ENCODE results near the gene CACNA1D. TPM values are rescaled to one million over a fixed set of nuclear protein-coding genes. Genes with fewer than 3 reads are reported as not detected.

Gene CACNA1D
- total RNA-seq, 1 donor from 2014 or later, result 11.6 TPM

DNA sequence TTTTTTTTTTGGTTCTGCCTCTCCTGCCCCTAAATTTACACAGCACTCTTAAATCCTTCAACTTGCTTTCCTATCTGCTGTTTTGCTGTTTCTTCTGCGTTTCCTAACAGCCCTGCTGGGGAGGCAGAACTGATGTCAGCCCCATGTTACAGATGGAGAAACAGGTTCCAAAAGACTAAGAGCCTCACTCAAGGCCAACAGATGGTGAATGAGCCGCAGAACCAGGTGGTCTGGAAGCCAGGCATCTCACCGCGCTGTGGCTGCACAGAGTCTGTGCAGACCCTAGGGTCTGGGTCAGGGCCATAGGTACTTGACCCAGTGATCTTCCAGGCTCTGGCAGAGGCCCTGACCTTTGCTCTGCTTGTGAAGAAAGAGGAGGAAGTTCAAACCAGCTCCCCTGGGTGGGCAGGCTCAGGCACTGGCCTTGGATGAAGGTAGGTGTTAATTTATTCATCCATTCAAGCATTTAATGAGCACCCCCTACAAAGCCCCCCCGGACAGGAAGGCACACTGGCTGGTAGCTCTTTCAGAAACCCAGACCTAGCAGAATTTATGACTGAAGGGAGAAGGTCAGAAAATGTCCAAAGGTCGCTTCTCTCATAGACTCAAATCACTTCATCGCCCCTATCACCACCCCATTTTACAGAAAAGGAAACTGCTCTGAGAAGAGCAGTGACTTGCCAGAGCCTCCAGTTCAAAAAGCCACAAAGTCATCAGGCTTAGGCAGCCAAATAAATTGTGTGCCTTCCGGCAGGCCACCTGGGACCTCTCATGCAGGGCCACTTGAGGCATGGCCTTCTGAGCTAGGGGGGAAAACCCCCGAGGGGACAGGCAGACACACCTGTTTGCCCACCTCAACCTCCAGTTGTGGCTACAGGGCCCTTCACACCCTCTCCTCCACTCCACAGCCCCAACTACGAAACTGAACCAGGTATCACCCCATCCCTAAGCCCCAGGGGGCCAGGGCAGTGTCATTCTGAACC is 349.1 kb downstream of the CACNA1D start:
- DNase-seq (ENCODE audit: low spot score), result no peak

DNA sequence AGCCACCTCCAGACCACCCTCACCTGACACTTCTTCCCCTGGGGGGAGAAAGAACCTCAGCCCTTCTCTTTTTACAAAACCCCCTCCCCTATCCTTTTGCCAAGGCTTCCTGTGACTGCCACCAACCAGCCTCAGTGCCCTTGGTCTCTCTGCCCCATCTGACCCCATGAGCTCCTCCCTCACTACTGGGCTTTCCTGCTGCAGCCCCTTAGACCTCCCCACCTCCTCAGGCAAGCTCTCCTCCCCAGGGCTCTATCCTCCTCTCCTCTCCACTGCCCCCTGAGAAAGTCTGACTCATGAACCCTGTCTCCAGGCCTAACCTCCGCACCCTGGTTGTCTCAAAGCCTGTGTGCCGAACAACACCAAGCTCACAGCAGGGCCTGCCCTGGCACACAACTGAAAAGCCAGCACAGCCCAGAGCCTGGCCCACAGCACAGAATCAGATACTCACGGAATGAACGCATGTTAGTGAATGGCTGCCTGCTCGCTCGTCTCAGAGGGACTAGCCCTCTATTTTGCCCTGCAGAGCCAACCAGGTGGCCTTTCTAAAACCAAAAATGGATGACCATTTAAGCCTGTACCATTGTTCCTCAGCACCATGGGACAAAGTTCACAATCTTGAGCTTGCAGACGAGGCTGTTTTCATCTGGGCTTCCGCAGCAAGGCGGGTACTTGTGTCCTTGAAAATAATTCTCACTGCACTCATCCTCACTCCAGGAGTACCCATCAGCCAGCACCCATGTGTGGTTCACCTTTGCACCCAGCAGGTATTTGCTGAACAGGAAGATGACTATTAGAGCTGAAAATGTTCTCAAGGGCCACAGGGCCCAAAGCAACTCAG is 350.1 kb downstream of the CACNA1D start:
- DNase-seq (ENCODE audit: low spot score), result no peak

- DNase-seq (ENCODE audit: low spot score), result peak; percentile 42
Measured at GRCh38 chr3:53845103-53845880, 350.9 kb downstream of the CACNA1D start.

DNA sequence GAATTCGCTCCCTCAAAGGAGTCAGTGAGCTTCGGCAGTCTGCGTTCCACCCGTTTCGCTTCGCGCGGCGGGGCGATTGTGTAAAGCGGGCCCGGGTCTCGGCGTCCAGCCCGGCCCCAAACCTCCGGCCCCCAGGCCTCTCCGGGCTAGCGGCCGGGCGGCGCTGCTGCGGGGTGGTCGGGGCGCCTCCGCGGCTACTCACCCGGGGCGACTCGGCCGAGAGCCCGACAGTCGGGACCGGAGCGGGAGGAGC is 351.4 kb downstream of the CACNA1D start:
- no peak for DNase-seq (ENCODE audit: low spot score)

GRCh38 chr3:53846134-53846850 is 351.9 kb downstream of the CACNA1D start, which contains the start of the genes CHDH and IL17RB:
Gene CHDH, minus strand, starts transcription at chr3:53846419. Its CDS starts 22,411 bp downstream, at chr3:53824008.
Gene IL17RB, plus strand, starts transcription at chr3:53846568. Its CDS starts 21 bp downstream, at chr3:53846589.
- DNase-seq (ENCODE audit: low spot score), result peak; percentile 29

DNA sequence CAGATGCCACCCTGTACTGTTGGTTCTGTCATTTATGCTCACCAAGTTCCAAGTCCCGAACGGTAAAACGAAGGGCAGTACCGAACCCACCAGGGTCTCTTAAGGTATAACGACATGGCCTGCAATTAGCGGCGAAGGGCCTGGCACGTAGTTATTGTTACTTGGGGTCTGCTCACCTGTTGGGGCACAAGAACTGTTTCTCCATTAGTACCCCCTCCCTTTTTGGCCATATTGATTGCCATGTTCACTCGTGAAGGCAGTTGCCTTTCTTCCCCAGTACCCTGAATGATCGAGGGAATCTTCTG is 352.4 kb downstream of the CACNA1D start:
- no peak for DNase-seq (ENCODE audit: low spot score)

DNA sequence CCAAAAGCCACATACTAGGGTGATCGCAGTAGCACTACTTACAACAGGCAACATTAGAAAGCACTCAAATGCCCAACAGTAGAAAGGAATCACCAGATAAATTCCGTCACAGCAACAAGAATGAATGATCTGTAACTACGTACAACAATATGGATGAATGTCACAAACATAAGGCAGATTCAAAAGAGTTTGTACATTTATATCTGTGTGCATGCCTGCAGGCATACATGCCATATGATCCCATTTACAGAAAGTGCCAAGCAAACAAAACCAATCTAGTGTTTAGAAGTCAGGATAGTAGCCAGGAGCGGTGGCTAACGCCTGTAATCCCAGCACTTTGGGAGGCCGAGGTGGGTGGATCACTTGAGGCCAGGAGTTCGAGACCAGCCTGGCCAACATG is 355.5 kb downstream of the CACNA1D start:
- DNase-seq (ENCODE audit: low spot score), result no peak

DNA sequence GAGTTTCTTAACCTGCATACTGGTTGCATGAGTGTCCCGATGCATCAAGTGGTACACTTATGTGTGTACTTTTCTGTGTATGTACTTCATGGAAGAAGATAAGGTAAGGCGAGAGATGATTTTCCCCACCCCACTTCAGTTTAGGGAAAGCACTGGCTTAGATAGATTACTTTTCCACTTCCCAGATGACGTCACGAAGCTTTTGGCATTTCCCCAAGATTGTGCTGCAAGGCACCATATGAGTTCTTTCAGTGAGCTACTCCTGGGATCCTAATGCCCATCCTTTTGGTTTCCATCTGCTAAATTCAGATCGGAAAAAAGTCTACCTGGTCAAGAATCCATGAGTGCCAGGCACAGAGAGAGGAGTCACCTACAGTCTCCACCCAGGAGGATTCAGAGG is 356.5 kb downstream of the CACNA1D start:
- DNase-seq (ENCODE audit: low spot score), result peak; percentile 58

GRCh38 chr3:53856964-53857363 is 362.6 kb downstream of the CACNA1D start:
- DNase-seq (ENCODE audit: low spot score), result no peak

DNA sequence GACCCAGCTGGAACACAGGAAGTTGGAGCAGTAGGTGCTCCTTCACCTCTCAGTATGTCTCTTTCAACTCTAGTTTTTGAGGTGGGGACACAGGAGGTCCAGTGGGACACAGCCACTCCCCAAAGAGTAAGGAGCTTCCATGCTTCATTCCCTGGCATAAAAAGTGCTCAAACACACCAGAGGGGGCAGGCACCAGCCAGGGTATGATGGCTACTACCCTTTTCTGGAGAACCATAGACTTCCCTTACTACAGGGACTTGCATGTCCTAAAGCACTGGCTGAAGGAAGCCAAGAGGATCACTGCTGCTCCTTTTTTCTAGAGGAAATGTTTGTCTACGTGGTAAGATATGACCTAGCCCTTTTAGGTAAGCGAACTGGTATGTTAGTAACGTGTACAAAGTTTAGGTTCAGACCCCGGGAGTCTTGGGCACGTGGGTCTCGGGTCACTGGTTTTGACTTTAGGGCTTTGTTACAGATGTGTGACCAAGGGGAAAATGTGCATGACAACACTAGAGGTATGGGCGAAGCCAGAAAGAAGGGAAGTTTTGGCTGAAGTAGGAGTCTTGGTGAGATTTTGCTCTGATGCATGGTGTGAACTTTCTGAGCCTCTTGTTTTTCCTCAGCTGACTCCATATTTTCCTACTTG is 363.8 kb downstream of the CACNA1D start:
- DNase-seq (ENCODE audit: low spot score), result no peak

DNA sequence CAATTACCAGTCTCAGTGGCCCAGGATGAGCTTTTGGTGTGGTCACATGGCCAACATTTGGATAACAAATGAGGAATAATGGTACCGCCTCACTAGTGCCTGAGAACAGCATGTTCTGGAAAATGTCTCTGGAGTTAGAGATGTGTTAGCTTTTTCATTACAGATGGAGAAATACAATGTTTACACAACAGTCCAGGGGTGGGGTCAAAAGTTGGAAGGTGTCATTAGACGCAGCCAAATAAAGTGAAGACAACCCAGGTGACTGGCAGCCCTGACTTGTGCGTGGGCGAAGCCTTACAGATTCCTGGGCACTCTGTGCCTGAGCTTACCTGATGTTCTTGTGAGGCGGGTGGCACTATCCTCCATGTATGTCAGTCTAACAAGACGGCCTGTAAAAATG is 364.8 kb downstream of the CACNA1D start:
- DNase-seq (ENCODE audit: low spot score), result no peak

GRCh38 chr3:53860196-53860595 is 365.8 kb downstream of the CACNA1D start:
- no peak for DNase-seq (ENCODE audit: low spot score)

DNA sequence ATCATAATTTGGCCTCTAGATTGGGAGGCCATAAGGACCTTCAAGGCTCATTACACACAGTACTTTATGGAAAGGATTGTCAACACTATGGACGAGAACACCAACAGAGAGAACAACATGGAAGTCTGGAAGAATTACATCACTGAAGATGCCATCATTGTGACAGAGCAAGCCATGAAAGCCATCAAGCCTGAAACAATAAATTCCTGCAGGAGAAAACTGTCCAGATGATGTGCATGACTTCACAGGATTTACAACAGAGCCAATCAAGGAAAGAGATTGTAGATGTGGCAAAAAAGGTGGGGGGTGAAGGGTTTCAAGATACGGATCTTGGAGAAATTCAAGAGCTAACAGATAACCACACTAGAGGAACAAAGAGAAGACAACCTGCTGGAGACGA is 367.8 kb downstream of the CACNA1D start:
- DNase-seq (ENCODE audit: low spot score), result no peak

- no peak for DNase-seq (ENCODE audit: low spot score)
Measured at GRCh38 chr3:53863145-53863544, 368.7 kb downstream of the CACNA1D start.

Other genes starting within 250 kb of the CACNA1D start
- 76.1 TPM for gene TKT, start 238.6 kb upstream of the CACNA1D start, total RNA-seq (ENCODE audit: insufficient read depth, low replicate concordance)
- 12.8 TPM for gene DCP1A, start 147.1 kb upstream of the CACNA1D start, total RNA-seq (ENCODE audit: insufficient read depth, low replicate concordance)

All from umbilical cord (tissue), 2 donors.